ENCODE results near the gene DMRT2.

DNA sequence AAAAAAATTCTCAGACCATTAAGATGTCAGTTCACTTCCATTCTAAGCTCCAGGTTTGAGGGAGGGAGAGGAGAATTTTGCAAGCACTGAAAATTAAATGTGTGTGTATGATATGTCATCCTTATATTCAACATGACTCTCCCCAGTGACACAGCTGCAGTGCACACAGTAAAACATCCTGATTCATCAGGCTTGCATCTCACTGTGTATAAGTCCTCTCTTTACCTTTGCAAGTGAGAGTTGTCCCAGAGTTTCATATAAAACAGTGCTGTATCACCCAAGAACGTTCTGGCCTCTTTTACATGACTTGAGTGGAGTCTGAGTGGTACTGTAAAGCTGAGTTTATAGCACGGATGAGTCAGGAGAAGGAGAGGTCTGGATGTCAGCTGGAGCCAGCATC is 50.0 kb downstream of the DMRT2 start:
- TF ChIP-seq, protein P1, sequence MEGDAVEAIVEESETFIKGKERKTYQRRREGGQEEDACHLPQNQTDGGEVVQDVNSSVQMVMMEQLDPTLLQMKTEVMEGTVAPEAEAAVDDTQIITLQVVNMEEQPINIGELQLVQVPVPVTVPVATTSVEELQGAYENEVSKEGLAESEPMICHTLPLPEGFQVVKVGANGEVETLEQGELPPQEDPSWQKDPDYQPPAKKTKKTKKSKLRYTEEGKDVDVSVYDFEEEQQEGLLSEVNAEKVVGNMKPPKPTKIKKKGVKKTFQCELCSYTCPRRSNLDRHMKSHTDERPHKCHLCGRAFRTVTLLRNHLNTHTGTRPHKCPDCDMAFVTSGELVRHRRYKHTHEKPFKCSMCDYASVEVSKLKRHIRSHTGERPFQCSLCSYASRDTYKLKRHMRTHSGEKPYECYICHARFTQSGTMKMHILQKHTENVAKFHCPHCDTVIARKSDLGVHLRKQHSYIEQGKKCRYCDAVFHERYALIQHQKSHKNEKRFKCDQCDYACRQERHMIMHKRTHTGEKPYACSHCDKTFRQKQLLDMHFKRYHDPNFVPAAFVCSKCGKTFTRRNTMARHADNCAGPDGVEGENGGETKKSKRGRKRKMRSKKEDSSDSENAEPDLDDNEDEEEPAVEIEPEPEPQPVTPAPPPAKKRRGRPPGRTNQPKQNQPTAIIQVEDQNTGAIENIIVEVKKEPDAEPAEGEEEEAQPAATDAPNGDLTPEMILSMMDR (IDR thresholded peaks at IDR 0.05; ENCODE audit: low read depth, low read length, poor library complexity, severe bottlenecking) = no peak
- no peak for TF ChIP-seq EZH2phosphoT487 (IDR thresholded peaks at IDR 0.05; ENCODE audit: borderline replicate concordance, low read length)

All from DOHH2 (cell line).